ENCODE measurements around the gene PPL. TPM values are rescaled to one million over a fixed set of nuclear protein-coding genes. Genes with fewer than 3 reads are reported as not detected.

PPL gene
- total RNA-seq, 1 experiment from 2014 or later: 28.5 TPM

- no peak for TF ChIP-seq FOXP1 (CRISPR knock-in tag; IDR thresholded peaks at IDR 0.05; ENCODE audit: borderline replicate concordance)
- TF ChIP-seq NFYB (CRISPR knock-in tag; conservative IDR thresholded peaks at IDR 0.05; ENCODE audit: low read depth): peak; percentile 78
- peak; percentile 88 for TF ChIP-seq USF2 (CRISPR knock-in tag; IDR thresholded peaks at IDR 0.05)
Observed at GRCh38 chr16:4894276-4895150, 42.4 kb downstream of the PPL start (continued).

- ChIA-PET POLR2A (no interaction called here), CTCF (no interaction called here)
- Mint-ChIP-seq H3K27me3 (ENCODE audit: low read depth) (no peaks in the 10 kb centered on the region), H3K4me3 (no peak overlapping the region), H3K36me3 (peaks cover 27% of the 10 kb centered on the region), H3K4me1 (no peaks in the 10 kb centered on the region), H3K9me3 (peaks cover 2% of the 10 kb centered on the region), H3K27ac (no peak overlapping the region)
- TF ChIP-seq ZNF121 (CRISPR knock-in tag; IDR thresholded peaks at IDR 0.05) (0 out of 2 replicates have a peak, but pooled peaks have one; percentile 26), ZNF423 (CRISPR knock-in tag; IDR thresholded peaks at IDR 0.05) (no peak)
- no peak for DNase-seq (ENCODE audit: low spot score)
- no peak for ATAC-seq
Observed at GRCh38 chr16:4893103-4893862, 43.7 kb downstream of the PPL start.

GRCh38 chr16:4892361-4893102 lies 44.4 kb downstream of the PPL start:
- ATAC-seq (no peak), DNase-seq (ENCODE audit: low spot score) (no peak)
- ChIA-PET POLR2A (no interaction called here), CTCF (interaction anchor here (1.0 to 1.2 kb wide), 2 partner anchors 63 to 242 kb away, joined by 3 to 5 read pairs; no protein-coding TSS in a partner anchor)
- H3K27me3 Mint-ChIP-seq (ENCODE audit: low read depth): no peaks in the 10 kb centered on the region
- TF ChIP-seq ZBTB21 (CRISPR knock-in tag; IDR thresholded peaks at IDR 0.05; ENCODE audit: borderline replicate concordance) (no peak), TEAD1 (CRISPR knock-in tag; IDR thresholded peaks at IDR 0.05) (no peak)
- H3K27ac Mint-ChIP-seq: no peak overlapping the region
- no peak overlapping the region for H3K4me3 Mint-ChIP-seq
- peaks cover 28% of the 10 kb centered on the region for H3K36me3 Mint-ChIP-seq
- H3K9me3 Mint-ChIP-seq: no peaks in the 10 kb centered on the region
- no peaks in the 10 kb centered on the region for H3K4me1 Mint-ChIP-seq

GRCh38 chr16:4891886-4892216 lies 45.1 kb downstream of the PPL start:
- H3K4me3 Mint-ChIP-seq: no peak overlapping the region
- TF ChIP-seq USF2 (CRISPR knock-in tag; IDR thresholded peaks at IDR 0.05): no peak
- no peak for TF ChIP-seq ZNF425 (CRISPR knock-in tag; conservative IDR thresholded peaks at IDR 0.05)
- no peak for TF ChIP-seq SP1 (CRISPR knock-in tag; conservative IDR thresholded peaks at IDR 0.05)
- TF ChIP-seq CDX4 (CRISPR knock-in tag; IDR thresholded peaks at IDR 0.05; ENCODE audit: borderline replicate concordance): no peak
- no peak for TF ChIP-seq JAZF1 (CRISPR knock-in tag; IDR thresholded peaks at IDR 0.05)
- TF ChIP-seq, protein P1, sequence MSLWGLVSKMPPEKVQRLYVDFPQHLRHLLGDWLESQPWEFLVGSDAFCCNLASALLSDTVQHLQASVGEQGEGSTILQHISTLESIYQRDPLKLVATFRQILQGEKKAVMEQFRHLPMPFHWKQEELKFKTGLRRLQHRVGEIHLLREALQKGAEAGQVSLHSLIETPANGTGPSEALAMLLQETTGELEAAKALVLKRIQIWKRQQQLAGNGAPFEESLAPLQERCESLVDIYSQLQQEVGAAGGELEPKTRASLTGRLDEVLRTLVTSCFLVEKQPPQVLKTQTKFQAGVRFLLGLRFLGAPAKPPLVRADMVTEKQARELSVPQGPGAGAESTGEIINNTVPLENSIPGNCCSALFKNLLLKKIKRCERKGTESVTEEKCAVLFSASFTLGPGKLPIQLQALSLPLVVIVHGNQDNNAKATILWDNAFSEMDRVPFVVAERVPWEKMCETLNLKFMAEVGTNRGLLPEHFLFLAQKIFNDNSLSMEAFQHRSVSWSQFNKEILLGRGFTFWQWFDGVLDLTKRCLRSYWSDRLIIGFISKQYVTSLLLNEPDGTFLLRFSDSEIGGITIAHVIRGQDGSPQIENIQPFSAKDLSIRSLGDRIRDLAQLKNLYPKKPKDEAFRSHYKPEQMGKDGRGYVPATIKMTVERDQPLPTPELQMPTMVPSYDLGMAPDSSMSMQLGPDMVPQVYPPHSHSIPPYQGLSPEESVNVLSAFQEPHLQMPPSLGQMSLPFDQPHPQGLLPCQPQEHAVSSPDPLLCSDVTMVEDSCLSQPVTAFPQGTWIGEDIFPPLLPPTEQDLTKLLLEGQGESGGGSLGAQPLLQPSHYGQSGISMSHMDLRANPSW (CRISPR knock-in tag; conservative IDR thresholded peaks at IDR 0.05; ENCODE audit: low read depth): no peak
- no peak for TF ChIP-seq TP53 (CRISPR knock-in tag; IDR thresholded peaks at IDR 0.05)
- no peak for TF ChIP-seq SMAD3 (CRISPR knock-in tag; IDR thresholded peaks at IDR 0.05; ENCODE audit: borderline replicate concordance)
- no peak for TF ChIP-seq ZNF423 (CRISPR knock-in tag; IDR thresholded peaks at IDR 0.05)
- no peak for TF ChIP-seq NR1H2 (CRISPR knock-in tag; IDR thresholded peaks at IDR 0.05)
- H3K9me3 Mint-ChIP-seq: no peaks in the 10 kb centered on the region
- no peaks in the 10 kb centered on the region for H3K4me1 Mint-ChIP-seq
- CTCF ChIA-PET: interaction anchor here (1.0 to 1.2 kb wide), 2 partner anchors 64 to 242 kb away, joined by 3 to 5 read pairs; no protein-coding TSS in a partner anchor
- no peak overlapping the region for H3K27ac Mint-ChIP-seq
- ATAC-seq (no peak), DNase-seq (ENCODE audit: low spot score) (no peak)
- no peaks in the 10 kb centered on the region for H3K27me3 Mint-ChIP-seq (ENCODE audit: low read depth)
- peaks cover 29% of the 10 kb centered on the region for H3K36me3 Mint-ChIP-seq
- POLR2A ChIA-PET: no interaction called here
